Panc1 (cell line): ENCODE data around the gene NMUR1. TPM values are rescaled to one million over a fixed set of nuclear protein-coding genes. Genes with fewer than 3 reads are reported as not detected.

ENCODE experiments used
- ATAC-seq: fragments of 200-7000 bp; cut with Tn5 transposase; 2 replicates; pipeline ENCODE4 v1.9.1; 2020; ENCODE audit warnings: mild to moderate bottlenecking, moderate library complexity
- BruUV-seq: library from RNA; stranded (reverse); fragments of 400-500 nt; replicated peaks from 2 replicates; lab custom pipeline; 2021; lab: Mats Ljungman, UMichigan
- CTCF ChIA-PET: fragments of 300-600 bp; sonication (Branson Sonifier 250); formaldehyde crosslinking; loops from one replicate; lab custom pipeline; 2022; ENCODE audit warnings: antibody characterized with exemption; lab: Charles Lee
- POLR2A ChIA-PET: fragments of 300-600 bp; sonication (Branson Sonifier 250); formaldehyde crosslinking; loops from one replicate; lab custom pipeline; 2022; ENCODE audit warnings: antibody characterized with exemption; lab: Charles Lee
- DNase-seq: peaks from one replicate; pipeline ENCODE4 v3.0.0-alpha.2; 2010; ENCODE audit warnings: low read depth, low spot score
- H3K27ac ChIP-seq: 2 replicates; pipeline ENCODE4 v1.5.1; 2011; ENCODE audit warnings: mild to moderate bottlenecking, low read length, inconsistent platforms
- H3K27me3 ChIP-seq: fragments of 200-500 bp; sonication (Bioruptor generic); 2 replicates; pipeline ENCODE4 v1.6.0; 2014; ENCODE audit warnings: low read length, inconsistent platforms; ENCODE audit not compliant: control insufficient read depth, insufficient read depth
- H3K36me3 ChIP-seq: fragments of 200-500 bp; sonication (Bioruptor generic); 2 replicates; pipeline ENCODE4 v1.5.1; 2014; ENCODE audit warnings: inconsistent platforms, mild to moderate bottlenecking, low read length, moderate library complexity; ENCODE audit not compliant: control insufficient read depth, insufficient read depth
- H3K4me1 ChIP-seq: 2 replicates; pipeline ENCODE4 v1.5.1; 2011; ENCODE audit warnings: inconsistent platforms, mild to moderate bottlenecking, low read length, moderate library complexity; ENCODE audit not compliant: control insufficient read depth, insufficient read depth
- H3K4me3 ChIP-seq, 2 experiments: 2 replicates each; pipeline ENCODE4 v1.5.1; 2011 to 2012; ENCODE audit warnings: low read depth in 2 of 2, low read length in 2 of 2, mild to moderate bottlenecking in 2 of 2, inconsistent platforms in 1 of 2, moderate library complexity in 1 of 2
- H3K9me3 ChIP-seq: fragments of 200-500 bp; sonication (Bioruptor generic); 2 replicates; pipeline ENCODE4 v1.5.1; 2014; ENCODE audit warnings: low read depth, mild to moderate bottlenecking, inconsistent platforms, low read length, moderate library complexity; ENCODE audit not compliant: control insufficient read depth, insufficient read depth
- CTCF ChIP-seq: fragments of 450-650 bp; IDR thresholded peaks from 2 replicates; pipeline ENCODE4 v1.5.1; 2017; ENCODE audit warnings: mild to moderate bottlenecking
- POLR2AphosphoS5 ChIP-seq: IDR thresholded peaks from 2 replicates; pipeline ENCODE4 v1.6.1; 2012; ENCODE audit warnings: mild to moderate bottlenecking, low read depth, low read length, moderate library complexity
- REST ChIP-seq, 2 experiments: IDR thresholded peaks; 2 replicates each; pipeline ENCODE4 v1.6.1; 2011 to 2012; ENCODE audit warnings: low read depth in 2 of 2, control low read depth in 1 of 2, low read length in 1 of 2, mild to moderate bottlenecking in 1 of 2, moderate library complexity in 1 of 2; ENCODE audit not compliant: insufficient read depth in 1 of 2
- SIN3A ChIP-seq: IDR thresholded peaks from 2 replicates; pipeline ENCODE4 v1.6.1; 2012; ENCODE audit warnings: low read depth, mild to moderate bottlenecking, low read length, moderate library complexity, borderline replicate concordance; ENCODE audit not compliant: insufficient read depth
- TCF7L2 ChIP-seq: IDR thresholded peaks from 2 replicates; pipeline ENCODE4 v1.6.1; 2011; ENCODE audit warnings: mild to moderate bottlenecking, low read depth, low read length, inconsistent platforms
- in situ Hi-C: cut with HindIII; loops from 2 replicates; pipeline ENCODE4 v1.10.0; 2016; ENCODE audit warnings: low sequenced_read_pairs, low pct_unique_long_range_greater_than_20kb
- intact Hi-C: fragments of 100-400 bp; cut with micrococcal nuclease; formaldehyde crosslinking; loops from one replicate; pipeline ENCODE4 v1.10.0; 2022; ENCODE audit not compliant: unreplicated experiment
- total RNA-seq: library from RNA; stranded (reverse); gene quantifications from one replicate; pipeline ENCODE4 v1.2.1, GENCODE V29; 2021; ENCODE audit not compliant: unreplicated experiment

NMUR1 gene
- total RNA-seq, 1 experiment from 2014 or later, result 0.28 TPM

DNA sequence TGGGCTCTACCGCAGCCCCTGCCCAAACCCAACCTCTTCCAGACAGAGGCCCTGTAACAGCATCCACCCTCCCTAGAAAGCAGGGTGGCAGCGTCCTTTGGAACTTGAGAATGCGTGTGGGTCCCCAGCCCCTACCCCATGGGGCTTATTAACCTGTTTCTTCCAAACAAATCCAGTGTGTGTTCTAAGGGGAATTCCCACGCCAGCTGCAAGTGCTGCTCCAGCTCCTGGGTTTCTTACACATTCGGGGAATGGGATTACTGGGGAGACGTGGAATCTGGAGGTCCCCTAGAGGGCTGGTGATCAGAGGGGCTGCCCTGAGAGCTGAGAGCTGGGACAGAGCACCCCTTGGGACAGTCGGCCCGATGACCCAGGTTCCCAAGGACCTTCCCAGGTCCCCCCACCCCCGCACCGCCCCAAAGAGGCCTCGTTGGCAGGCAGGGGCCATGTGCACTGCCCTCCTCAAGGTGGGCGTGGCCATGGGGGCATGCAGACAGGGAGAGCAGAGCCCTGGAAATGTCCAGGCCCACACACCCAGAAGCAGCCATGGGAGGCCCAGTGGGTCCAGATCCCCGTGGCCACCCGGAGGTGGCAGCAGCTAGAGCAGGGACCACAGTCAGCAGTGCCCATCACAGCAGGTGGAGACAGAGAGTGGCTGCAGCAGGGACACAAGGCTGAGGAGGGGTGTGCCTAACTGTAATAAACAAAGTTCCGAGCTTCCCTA, 43.6 kb upstream of the NMUR1 start:
- intact Hi-C loops (no loop called here), in situ Hi-C loops (no loop called here)
- Histone ChIP-seq H3K4me3 (no peak overlapping the region), H3K36me3 (no peaks in the 10 kb centered on the region), H3K9me3 (no peaks in the 10 kb centered on the region), H3K27ac (no peak overlapping the region), H3K27me3 (no peaks in the 10 kb centered on the region), H3K4me1 (no peaks in the 10 kb centered on the region)
- TF ChIP-seq POLR2AphosphoS5 (no peak), TCF7L2 (no peak), CTCF (no peak), REST (IDR thresholded peaks at IDR 0.05; ENCODE audit: insufficient read depth in 1 of 2, low read depth in 2 of 2, low read length in 1 of 2) (no peak)
- BruUV-seq, result no TSS peak
- no peak for DNase-seq
- ATAC-seq, result peak; percentile 50; the same call in 1 of the 2 replicates
- ChIA-PET CTCF (no interaction called here), POLR2A (no interaction called here)

DNA sequence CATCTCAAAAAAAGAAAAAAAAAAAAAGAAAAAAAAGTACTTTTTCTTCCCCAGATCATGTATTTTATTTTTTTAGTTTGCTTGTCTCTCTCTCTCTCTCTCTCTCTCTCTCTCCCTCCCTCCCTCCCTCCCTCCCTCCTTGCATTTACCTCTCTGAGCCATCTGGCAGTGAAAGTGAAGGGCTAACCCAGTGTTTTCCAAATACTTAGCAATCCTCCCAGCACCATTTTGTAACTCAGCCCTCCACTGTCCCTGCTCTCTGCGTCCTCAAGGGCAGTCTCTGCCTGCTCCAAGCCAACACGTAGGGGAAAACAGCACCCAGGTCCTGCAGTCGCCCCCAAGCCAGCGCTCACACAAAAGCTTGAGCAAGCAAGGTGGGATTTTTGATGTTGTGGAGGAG, 42.9 kb upstream of the NMUR1 start:
- TF ChIP-seq SIN3A (no peak), TCF7L2 (no peak), REST (IDR thresholded peaks at IDR 0.05; ENCODE audit: insufficient read depth in 1 of 2, low read depth in 2 of 2, low read length in 1 of 2) (no peak), CTCF (no peak), POLR2AphosphoS5 (no peak)
- Histone ChIP-seq H3K4me1 (no peaks in the 10 kb centered on the region), H3K4me3 (no peak overlapping the region), H3K27ac (no peak overlapping the region), H3K27me3 (no peaks in the 10 kb centered on the region), H3K9me3 (no peaks in the 10 kb centered on the region), H3K36me3 (no peaks in the 10 kb centered on the region)
- in situ Hi-C loops (no loop called here), intact Hi-C loops (no loop called here)
- no TSS peak for BruUV-seq
- CTCF ChIA-PET, result interaction anchor here (0.6 to 1.0 kb wide), 2 partner anchors 22 to 102 kb away, joined by 3 read pairs; no protein-coding TSS in a partner anchor
- POLR2A ChIA-PET, result no interaction called here
- DNase-seq (no peak), ATAC-seq (no peak)
